HepG2 (cell line): ENCODE data around the gene RNASE7. TPM values are rescaled to one million over a fixed set of nuclear protein-coding genes. Genes with fewer than 3 reads are reported as not detected.

ENCODE experiments used
- BRCA1 ChIP-seq: sonication (generic); formaldehyde crosslinking; IDR thresholded peaks from 2 replicates; pipeline ENCODE4 v1.4.0; 2020; ENCODE audit warnings: missing genetic modification reagents
- CAMTA2 ChIP-seq: sonication (generic); formaldehyde crosslinking; IDR thresholded peaks from 2 replicates; pipeline ENCODE4 v1.4.0; 2020; ENCODE audit warnings: mild to moderate bottlenecking, missing genetic modification reagents, borderline replicate concordance
- ETS1 ChIP-seq: sonication (generic); formaldehyde crosslinking; IDR thresholded peaks from 2 replicates; pipeline ENCODE4 v1.4.0; 2020; ENCODE audit warnings: missing genetic modification reagents
- KDM5A ChIP-seq: fragments of 200-600 bp; sonication (generic); IDR thresholded peaks from 2 replicates; pipeline ENCODE4 v1.7.0; 2018; ENCODE audit warnings: antibody characterized with exemption, mild to moderate bottlenecking, low read length, borderline replicate concordance
- KMT2B ChIP-seq: IDR thresholded peaks from 2 replicates; pipeline ENCODE4 v1.6.1; 2016; ENCODE audit warnings: missing genetic modification reagents, missing compliant biosample characterization
- PHF21A ChIP-seq: sonication (generic); formaldehyde crosslinking; IDR thresholded peaks from 2 replicates; pipeline ENCODE4 v1.5.0; 2020; ENCODE audit warnings: mild to moderate bottlenecking, missing genetic modification reagents
- PLRG1 ChIP-seq: fragments of 450-650 bp; conservative IDR thresholded peaks from 2 replicates; pipeline ENCODE4 v1.6.1; 2016
- PTBP1 ChIP-seq: fragments of 200-400 bp; formaldehyde crosslinking; IDR thresholded peaks from 2 replicates; pipeline ENCODE4 v1.6.1; 2018; ENCODE audit warnings: low read length, low read depth; ENCODE audit not compliant: poor library complexity, severe bottlenecking
- SCMH1 ChIP-seq: sonication (generic); formaldehyde crosslinking; IDR thresholded peaks from 2 replicates; pipeline ENCODE4 v1.9.0; 2021; ENCODE audit warnings: missing genetic modification reagents, mild to moderate bottlenecking, borderline replicate concordance
- SIX4 ChIP-seq: sonication (generic); formaldehyde crosslinking; IDR thresholded peaks from 2 replicates; pipeline ENCODE4 v1.4.0; 2020; ENCODE audit warnings: missing genetic modification reagents
- TFDP2 ChIP-seq: sonication (generic); formaldehyde crosslinking; IDR thresholded peaks from 2 replicates; pipeline ENCODE4 v1.4.0; 2020; ENCODE audit warnings: missing genetic modification reagents
- XRCC5 ChIP-seq: fragments of 200-400 bp; formaldehyde crosslinking; optimal IDR thresholded peaks from 2 replicates; pipeline ENCODE3; 2017; ENCODE audit warnings: mild to moderate bottlenecking, low read length
- ZBTB34 ChIP-seq: sonication (generic); formaldehyde crosslinking; IDR thresholded peaks from 2 replicates; pipeline ENCODE4 v1.8.0; 2022; ENCODE audit warnings: mild to moderate bottlenecking, missing genetic modification reagents
- ZNF331 ChIP-seq: sonication (generic); formaldehyde crosslinking; IDR thresholded peaks from 2 replicates; pipeline ENCODE4 v1.4.0; 2020; ENCODE audit warnings: missing genetic modification reagents
- ZNF430 ChIP-seq: sonication (generic); formaldehyde crosslinking; IDR thresholded peaks from 2 replicates; pipeline ENCODE4 v1.9.0; 2021; ENCODE audit warnings: mild to moderate bottlenecking, missing genetic modification reagents
- ZNF468 ChIP-seq: sonication (generic); formaldehyde crosslinking; IDR thresholded peaks from 2 replicates; pipeline ENCODE4 v1.8.0; 2022; ENCODE audit warnings: mild to moderate bottlenecking, moderate library complexity, missing genetic modification reagents
- ZNF737 ChIP-seq: sonication (generic); formaldehyde crosslinking; IDR thresholded peaks from 2 replicates; pipeline ENCODE4 v1.5.0; 2020; ENCODE audit warnings: missing genetic modification reagents, mild to moderate bottlenecking, borderline replicate concordance
- ZXDC ChIP-seq: sonication (generic); formaldehyde crosslinking; IDR thresholded peaks from 2 replicates; pipeline ENCODE4 v1.5.0; 2020; ENCODE audit warnings: mild to moderate bottlenecking, missing genetic modification reagents
- polyA plus RNA-seq, 8 experiments: library from polyadenylated mRNA; depleted of rRNA in 3 of 8; stranded (reverse) in 7 of 8; unstranded in 1 of 8; fragments of >200 nt; fragmentation: Illumina TruSeq in 4 of 8; extraction: Trizol in 4 of 8; gene quantifications; 2 replicates each; pipeline versions ENCODE4 v1.2.1 to v1.2.3, GENCODE V29; 2011 to 2016; ENCODE audit warnings: low read depth in 4 of 8, missing spikeins in 1 of 8, mixed read lengths in 1 of 8; ENCODE audit not compliant: insufficient read depth in 1 of 8
- total RNA-seq, 5 experiments: library from RNA; depleted of rRNA; stranded (reverse); fragments of >200 nt; fragmentation: Illumina TruSeq; extraction: Trizol; gene quantifications; 2 replicates each; pipeline ENCODE4 v1.2.3, GENCODE V29; 2016; ENCODE audit warnings: low read depth in 1 of 5
- TF ChIP-seq, protein P1 (sequence below): conservative IDR thresholded peaks from 2 replicates; pipeline ENCODE4 v1.6.1; 2018; ENCODE audit warnings: missing genetic modification reagents
- TF ChIP-seq, protein P2 (sequence below): sonication (generic); formaldehyde crosslinking; IDR thresholded peaks from 2 replicates; pipeline ENCODE4 v1.5.0; 2020; ENCODE audit warnings: missing genetic modification reagents

The RNASE7 gene
- total and polyA plus RNA-seq, 2 of the 13 experiments (the other 11 are each of a cell fraction or from before 2014, with no cell fraction given) = 0.04 TPM; not detected in 1

DNA sequence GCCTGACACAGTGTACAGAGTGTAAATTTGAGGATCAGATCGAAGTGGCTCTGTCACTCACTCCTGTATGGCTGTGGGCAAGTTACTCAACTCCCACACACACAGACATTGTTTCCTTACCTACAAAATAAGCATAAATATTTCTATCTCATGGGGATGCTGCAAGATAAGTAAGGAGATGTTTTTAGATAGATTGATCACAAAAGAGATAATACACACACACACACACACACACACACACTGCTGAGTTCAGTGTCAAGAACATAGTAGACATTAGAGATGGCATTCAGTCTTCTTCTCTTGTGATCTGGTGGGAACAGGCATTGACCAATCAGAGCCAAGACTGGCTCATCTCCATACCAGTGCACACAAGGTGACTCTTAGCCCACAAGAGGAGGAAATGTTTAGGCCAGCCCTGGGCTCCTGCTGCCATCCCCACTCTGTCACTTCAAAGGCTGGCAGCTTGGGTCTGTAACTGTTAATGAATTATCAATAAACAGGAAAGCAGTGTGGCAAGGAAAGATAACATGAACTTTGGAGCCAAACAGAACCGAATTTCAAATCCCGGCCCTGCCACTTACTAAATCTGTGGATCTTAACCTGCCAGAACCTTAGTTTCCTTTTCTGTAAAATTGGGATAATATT is 12.1 kb downstream of the RNASE7 start (continued):
- TF ChIP-seq SIX4 (CRISPR knock-in tag) = peak; percentile 55
- no peak for TF ChIP-seq ETS1 (CRISPR knock-in tag)
- TF ChIP-seq, protein P1, sequence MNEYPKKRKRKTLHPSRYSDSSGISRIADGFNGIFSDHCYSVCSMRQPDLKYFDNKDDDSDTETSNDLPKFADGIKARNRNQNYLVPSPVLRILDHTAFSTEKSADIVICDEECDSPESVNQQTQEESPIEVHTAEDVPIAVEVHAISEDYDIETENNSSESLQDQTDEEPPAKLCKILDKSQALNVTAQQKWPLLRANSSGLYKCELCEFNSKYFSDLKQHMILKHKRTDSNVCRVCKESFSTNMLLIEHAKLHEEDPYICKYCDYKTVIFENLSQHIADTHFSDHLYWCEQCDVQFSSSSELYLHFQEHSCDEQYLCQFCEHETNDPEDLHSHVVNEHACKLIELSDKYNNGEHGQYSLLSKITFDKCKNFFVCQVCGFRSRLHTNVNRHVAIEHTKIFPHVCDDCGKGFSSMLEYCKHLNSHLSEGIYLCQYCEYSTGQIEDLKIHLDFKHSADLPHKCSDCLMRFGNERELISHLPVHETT (CRISPR knock-in tag) = no peak
- peak; percentile 79 for TF ChIP-seq XRCC5
- peak; percentile 91 for TF ChIP-seq ZBTB34
- TF ChIP-seq, protein P2, sequence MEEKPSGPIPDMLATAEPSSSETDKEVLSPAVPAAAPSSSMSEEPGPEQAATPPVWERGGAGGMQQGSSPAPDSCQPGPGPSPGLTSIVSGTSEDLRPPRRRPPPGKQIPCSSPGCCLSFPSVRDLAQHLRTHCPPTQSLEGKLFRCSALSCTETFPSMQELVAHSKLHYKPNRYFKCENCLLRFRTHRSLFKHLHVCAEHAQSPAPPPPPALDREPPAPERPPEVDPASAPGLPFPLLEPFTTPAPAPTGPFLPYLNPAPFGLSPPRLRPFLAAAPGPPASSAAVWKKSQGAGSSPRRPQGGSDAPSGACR (CRISPR knock-in tag) = peak; percentile 73; the same call in 1 of the 2 replicates
- no peak; the same call in 1 of the 2 replicates for TF ChIP-seq BRCA1 (CRISPR knock-in tag)
- TF ChIP-seq ZNF430 (CRISPR knock-in tag) = peak; percentile 97
- no peak for TF ChIP-seq PLRG1
- TF ChIP-seq ZXDC (CRISPR knock-in tag) = no peak
- no peak for TF ChIP-seq KDM5A
- no peak for TF ChIP-seq ZNF468 (CRISPR knock-in tag)
- TF ChIP-seq ZNF737 (CRISPR knock-in tag) = no peak
- no peak for TF ChIP-seq CAMTA2 (CRISPR knock-in tag)
- no peak for TF ChIP-seq SCMH1
- TF ChIP-seq KMT2B (CRISPR knock-in tag) = no peak
- TF ChIP-seq ZNF331 (CRISPR knock-in tag) = peak; percentile 77
- TF ChIP-seq PHF21A = peak; percentile 99
- peak; percentile 69; the same call in 1 of the 2 replicates for TF ChIP-seq TFDP2
- no peak for TF ChIP-seq PTBP1
